Measurements from ENCODE around the gene NUP54.

- no peak for TF ChIP-seq EZH2 (IDR thresholded peaks at IDR 0.05; ENCODE audit: borderline replicate concordance, low read depth, low read length, severe bottlenecking)
- TF ChIP-seq, protein P1, sequence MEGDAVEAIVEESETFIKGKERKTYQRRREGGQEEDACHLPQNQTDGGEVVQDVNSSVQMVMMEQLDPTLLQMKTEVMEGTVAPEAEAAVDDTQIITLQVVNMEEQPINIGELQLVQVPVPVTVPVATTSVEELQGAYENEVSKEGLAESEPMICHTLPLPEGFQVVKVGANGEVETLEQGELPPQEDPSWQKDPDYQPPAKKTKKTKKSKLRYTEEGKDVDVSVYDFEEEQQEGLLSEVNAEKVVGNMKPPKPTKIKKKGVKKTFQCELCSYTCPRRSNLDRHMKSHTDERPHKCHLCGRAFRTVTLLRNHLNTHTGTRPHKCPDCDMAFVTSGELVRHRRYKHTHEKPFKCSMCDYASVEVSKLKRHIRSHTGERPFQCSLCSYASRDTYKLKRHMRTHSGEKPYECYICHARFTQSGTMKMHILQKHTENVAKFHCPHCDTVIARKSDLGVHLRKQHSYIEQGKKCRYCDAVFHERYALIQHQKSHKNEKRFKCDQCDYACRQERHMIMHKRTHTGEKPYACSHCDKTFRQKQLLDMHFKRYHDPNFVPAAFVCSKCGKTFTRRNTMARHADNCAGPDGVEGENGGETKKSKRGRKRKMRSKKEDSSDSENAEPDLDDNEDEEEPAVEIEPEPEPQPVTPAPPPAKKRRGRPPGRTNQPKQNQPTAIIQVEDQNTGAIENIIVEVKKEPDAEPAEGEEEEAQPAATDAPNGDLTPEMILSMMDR (IDR thresholded peaks at IDR 0.05; ENCODE audit: borderline replicate concordance, extremely low read depth, low read length, poor library complexity, severe bottlenecking) = no peak
Measured at GRCh38 chr4:76066546-76066945, 81.7 kb downstream of the NUP54 start.

Data from DND-41 (cell line).